GM12865 (cell line): ENCODE measurements around the gene WBP1L.

ENCODE experiments used
- DNase-seq: peaks from one replicate; pipeline ENCODE4 v3.0.0; 2010; ENCODE audit warnings: low read depth
- H3K4me3 ChIP-seq: 2 replicates; pipeline ENCODE4 v1.5.1; 2011; ENCODE audit warnings: mild to moderate bottlenecking, low read depth, low read length, control low read depth
- TF ChIP-seq, protein P1 (sequence below): IDR thresholded peaks from 2 replicates; pipeline ENCODE4 v1.5.1; 2011; ENCODE audit warnings: low read length, control low read depth, low read depth, inconsistent platforms; ENCODE audit not compliant: insufficient read depth; ENCODE audit errors: missing control alignments

The WBP1L gene

DNA sequence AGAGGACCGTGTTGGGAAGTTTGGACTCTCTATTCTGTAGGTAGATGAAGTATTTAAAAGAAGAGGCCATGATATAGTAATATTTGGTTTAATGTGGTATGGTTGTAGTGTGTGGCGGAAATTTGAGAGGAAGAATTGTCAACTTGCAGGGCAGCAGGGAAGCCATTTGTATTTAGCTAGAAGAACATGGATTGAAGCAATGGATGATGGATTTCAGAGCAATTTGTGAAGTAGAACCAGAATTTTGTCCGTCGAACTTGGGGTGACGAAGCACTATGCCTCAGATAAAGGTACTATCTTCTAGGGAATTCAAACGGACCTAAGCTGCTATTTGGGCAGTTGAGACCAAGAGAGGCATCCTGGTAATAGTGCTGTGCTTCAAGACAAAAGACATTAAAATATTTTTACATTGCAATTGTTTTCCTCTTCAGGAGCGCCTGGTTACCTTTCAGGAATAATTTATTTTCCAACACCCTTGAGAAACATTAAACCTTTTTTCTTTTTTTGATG lies 615 bp upstream of the WBP1L start:
- no peak overlapping the region for H3K4me3 ChIP-seq
- DNase-seq: no peak
- TF ChIP-seq, protein P1, sequence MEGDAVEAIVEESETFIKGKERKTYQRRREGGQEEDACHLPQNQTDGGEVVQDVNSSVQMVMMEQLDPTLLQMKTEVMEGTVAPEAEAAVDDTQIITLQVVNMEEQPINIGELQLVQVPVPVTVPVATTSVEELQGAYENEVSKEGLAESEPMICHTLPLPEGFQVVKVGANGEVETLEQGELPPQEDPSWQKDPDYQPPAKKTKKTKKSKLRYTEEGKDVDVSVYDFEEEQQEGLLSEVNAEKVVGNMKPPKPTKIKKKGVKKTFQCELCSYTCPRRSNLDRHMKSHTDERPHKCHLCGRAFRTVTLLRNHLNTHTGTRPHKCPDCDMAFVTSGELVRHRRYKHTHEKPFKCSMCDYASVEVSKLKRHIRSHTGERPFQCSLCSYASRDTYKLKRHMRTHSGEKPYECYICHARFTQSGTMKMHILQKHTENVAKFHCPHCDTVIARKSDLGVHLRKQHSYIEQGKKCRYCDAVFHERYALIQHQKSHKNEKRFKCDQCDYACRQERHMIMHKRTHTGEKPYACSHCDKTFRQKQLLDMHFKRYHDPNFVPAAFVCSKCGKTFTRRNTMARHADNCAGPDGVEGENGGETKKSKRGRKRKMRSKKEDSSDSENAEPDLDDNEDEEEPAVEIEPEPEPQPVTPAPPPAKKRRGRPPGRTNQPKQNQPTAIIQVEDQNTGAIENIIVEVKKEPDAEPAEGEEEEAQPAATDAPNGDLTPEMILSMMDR: no peak

DNA sequence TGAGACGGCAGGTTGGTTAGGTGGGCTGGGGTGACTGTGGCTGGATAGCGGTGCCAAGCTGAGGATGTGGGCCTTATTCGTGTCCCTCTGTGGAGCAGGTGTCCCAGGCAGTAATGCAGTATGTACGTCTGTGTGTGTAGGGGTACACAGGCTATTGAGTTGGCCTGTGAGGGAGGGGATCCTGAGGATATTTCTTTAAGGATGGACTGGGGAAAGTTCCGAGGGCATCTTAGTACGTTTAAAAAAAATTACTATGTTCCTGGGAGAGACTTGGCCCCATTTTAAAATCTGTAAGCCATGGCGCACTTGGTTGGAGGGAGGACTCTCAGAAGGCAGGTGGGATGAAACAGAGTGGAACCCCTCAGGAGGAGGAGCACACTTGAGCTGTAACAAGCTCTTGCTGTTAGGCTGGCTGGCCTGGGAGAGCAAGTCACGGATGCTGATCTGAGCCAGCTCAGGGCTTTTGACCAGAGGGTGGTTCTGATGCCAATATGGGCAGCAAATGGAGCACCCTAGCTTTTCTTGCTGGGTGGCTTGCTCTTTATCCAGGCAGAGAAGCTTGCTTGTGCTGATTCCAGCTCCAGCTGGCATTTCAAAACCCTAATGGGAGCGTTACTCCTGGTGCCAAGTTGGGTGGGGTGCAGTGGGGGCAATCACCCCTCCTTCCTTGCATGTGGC lies 765 bp downstream of the WBP1L start:
- H3K4me3 ChIP-seq: peak overlapping the region; percentile 97
- peak; percentile 51 for DNase-seq
- TF ChIP-seq, protein P1: no peak

DNA sequence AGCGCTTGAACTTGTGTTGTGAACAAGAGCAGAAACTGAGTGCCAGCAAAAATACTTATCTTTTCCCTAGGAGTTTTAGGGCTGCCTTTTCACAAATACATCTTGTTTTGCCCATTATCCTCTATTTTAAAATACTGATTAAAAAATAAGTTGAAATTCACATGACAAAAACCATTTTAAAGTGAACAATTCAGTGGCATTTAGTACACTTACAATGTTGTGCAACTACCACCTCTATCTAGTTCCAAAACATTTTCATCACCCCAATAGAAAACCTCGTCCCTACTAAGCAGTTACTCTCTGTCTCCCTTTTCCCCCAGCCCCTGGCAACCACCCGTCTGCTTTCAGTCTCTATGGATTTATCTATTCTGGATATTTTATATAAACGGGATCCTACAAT lies 1.4 kb downstream of the WBP1L start:
- no peak for DNase-seq
- H3K4me3 ChIP-seq: peak overlapping the region; percentile 97
- TF ChIP-seq, protein P1: no peak

DNA sequence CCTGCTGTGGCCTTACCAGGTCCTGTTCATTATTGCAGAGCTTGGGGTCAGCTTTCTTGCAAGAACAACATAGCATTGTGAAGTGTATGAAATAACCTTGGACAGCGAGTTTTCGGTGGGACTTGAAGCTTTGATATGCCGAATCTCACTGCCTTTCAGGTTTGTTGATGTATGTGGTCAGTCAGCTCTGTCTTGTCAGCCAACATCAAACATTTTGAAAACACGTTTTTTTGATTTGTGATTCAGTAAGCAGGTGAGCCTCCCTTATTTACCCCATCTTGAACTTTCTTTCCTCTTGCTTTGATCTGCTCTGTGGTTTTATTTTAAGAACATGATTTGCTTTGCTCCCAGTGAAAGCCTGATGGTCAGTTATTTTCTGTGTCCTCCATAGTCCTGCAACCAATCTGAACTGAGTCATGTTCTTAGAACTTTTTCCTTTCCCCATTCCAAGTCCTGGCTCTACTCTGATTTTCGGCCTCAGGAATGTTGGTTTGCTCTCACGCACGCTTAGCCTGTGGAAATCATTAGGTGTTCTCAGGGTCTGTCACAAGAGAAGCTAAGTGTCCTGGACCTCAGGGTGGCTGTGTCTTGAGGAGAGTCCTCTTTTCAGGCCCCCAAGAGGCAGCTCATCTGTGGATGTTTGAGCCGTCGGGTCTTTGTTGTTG lies 8.7 kb downstream of the WBP1L start:
- no peak overlapping the region for H3K4me3 ChIP-seq
- TF ChIP-seq, protein P1: no peak
- no peak for DNase-seq

DNA sequence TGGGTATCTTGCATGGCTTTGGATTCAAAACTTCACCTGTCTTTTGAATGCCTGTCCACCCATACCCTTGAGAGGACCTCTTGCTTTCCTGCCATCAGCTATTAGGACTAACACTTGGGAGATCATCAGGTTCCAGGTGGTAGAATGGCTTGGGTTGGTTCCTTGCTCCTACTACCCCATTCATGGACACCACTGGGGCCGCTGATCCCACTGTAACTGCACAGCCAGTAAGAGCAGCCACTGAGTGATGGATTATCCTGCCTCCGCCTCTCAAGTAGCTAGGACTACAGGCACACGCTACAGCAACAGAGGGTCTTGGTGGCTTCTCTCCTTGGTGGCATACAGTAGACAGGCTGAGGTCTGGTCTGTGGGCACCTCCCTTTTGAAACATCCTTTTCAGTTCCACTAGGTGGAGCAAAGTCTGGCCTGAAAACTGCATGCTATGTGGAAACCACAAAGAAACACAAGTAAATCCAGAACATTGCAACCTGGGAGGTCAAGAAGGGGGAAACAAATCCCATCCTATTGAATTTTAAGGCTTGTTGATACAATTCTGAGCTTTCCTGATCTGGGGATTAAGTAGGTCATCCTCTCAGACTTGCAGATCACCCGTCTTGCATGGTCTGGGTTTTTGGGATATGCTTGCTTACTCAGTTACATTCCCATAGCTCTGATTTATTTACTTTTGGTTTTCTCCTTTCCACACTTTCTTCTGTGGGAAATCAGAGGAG lies 9.4 kb downstream of the WBP1L start:
- TF ChIP-seq, protein P1: peak; percentile 60
- peak; percentile 63 for DNase-seq
- H3K4me3 ChIP-seq: no peak overlapping the region

DNA sequence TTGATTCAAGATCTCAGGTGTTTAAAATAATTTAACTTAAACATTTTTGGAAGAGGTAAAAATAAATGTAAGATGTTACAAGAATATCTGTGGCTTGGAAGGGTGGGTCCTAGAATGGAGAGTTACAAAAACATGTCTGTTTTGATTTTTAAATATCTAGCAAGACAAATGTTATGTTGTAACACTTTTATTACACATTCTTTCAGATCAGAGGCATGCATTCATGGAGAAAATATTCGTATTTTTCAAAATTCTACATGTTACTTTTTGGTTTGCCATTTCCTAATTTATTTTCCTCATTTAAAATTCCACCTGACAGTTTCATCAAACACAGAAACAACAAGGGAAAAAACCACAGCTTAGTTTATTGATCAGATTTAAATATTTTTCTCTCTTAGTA lies 10.0 kb downstream of the WBP1L start:
- no peak overlapping the region for H3K4me3 ChIP-seq
- TF ChIP-seq, protein P1: no peak
- DNase-seq: no peak
